GM12874 (cell line): ENCODE data around the gene GATM.

Experiments
- TF ChIP-seq, protein P1 (sequence below): IDR thresholded peaks from 2 replicates; pipeline ENCODE4 v1.5.1; 2011; ENCODE audit warnings: low read depth, mild to moderate bottlenecking, control low read depth, low read length, moderate library complexity; ENCODE audit not compliant: insufficient read depth

Gene GATM

GRCh38 chr15:45409596-45409995 lies 31.3 kb upstream of the GATM start:
- TF ChIP-seq, protein P1, sequence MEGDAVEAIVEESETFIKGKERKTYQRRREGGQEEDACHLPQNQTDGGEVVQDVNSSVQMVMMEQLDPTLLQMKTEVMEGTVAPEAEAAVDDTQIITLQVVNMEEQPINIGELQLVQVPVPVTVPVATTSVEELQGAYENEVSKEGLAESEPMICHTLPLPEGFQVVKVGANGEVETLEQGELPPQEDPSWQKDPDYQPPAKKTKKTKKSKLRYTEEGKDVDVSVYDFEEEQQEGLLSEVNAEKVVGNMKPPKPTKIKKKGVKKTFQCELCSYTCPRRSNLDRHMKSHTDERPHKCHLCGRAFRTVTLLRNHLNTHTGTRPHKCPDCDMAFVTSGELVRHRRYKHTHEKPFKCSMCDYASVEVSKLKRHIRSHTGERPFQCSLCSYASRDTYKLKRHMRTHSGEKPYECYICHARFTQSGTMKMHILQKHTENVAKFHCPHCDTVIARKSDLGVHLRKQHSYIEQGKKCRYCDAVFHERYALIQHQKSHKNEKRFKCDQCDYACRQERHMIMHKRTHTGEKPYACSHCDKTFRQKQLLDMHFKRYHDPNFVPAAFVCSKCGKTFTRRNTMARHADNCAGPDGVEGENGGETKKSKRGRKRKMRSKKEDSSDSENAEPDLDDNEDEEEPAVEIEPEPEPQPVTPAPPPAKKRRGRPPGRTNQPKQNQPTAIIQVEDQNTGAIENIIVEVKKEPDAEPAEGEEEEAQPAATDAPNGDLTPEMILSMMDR: no peak

DNA sequence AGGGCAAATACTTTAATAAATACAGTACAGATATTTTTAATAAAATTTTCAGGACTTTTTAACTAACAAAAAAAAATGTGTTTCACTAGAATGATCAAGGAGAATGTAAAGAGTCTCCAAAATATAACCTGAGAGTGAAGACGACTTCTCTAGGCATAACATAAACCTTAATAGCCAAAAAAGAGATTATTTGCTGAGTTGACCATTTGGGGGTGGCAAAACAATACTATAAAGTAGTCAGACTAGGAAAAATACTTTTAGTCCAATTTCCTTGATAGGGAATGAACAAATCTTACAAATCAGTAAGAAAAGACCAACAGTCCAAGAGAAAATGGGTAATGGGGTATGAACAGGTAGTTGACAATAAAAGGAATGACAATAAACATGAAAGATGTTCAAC lies 29.4 kb upstream of the GATM start:
- TF ChIP-seq, protein P1: no peak

DNA sequence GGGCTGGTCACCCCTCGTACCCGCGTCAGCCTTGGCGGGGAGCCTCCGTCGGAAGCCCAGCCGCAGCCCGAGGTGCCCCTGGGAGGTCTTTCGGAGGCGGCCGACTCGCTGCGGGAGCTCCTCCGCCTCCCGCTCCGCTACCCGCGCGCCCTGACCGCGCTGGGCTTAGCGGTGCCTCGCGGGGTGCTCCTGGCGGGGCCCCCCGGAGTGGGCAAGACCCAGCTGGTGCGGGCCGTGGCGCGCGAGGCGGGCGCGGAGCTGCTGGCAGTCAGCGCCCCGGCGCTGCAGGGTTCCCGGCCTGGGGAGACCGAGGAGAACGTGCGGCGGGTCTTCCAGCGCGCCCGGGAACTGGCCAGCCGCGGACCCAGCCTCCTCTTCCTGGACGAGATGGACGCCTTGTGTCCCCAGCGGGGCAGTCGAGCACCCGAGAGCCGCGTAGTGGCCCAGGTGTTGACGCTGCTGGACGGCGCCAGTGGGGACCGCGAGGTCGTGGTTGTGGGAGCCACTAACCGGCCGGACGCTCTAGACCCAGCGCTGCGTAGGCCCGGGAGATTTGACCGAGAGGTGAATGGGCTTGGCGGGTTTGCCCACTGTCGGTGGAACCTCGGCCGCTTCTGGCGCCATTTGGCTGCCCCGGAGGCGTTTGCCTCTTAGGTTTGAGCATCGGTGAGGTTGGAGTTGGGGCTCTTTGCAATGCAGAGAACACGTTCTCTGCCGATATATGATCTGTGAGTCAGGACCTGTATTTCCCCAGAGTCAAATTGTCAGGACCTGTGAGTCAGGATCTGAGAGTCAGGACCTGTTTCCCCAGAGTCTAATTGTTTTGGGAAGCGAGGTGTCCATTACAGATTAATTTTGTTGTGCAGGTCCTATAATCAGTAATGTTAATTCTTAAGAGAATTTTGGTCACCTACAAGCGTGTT lies 24.9 kb upstream of the GATM start:
- TF ChIP-seq, protein P1: no peak

DNA sequence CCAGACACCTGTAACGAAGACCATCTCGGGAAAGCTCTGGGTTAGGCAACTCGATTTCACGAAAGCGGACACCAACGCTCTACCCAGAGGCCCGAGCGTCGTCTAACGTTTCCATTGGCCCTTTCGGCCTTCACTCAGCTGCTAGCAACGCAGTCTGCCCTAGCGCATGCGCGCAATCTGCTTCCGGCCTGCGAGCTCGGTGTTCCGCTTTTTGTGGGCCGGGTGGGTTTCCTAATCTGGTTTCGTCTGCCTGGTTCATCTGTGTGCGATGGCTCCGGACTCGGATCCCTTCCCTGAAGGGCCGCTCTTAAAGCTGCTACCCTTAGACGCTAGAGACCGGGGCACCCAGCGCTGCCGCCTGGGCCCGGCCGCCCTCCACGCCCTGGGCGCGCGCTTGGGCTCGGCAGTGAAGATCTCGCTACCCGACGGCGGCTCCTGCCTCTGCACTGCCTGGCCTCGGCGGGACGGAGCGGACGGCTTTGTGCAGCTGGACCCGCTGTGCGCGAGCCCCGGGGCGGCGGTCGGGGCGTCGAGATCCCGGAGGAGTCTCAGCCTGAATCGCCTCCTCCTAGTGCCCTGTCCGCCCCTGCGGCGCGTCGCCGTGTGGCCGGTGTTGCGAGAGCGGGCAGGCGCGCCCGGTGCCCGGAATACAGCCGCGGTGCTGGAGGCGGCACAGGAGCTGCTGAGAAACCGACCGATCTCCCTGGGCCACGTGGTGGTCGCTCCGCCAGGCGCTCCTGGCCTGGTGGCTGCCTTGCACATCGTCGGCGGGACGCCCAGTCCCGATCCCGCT lies 24.0 kb upstream of the GATM start:
- TF ChIP-seq, protein P1: no peak

GRCh38 chr15:45401665-45402161 lies 23.4 kb upstream of the GATM start:
- TF ChIP-seq, protein P1: no peak

DNA sequence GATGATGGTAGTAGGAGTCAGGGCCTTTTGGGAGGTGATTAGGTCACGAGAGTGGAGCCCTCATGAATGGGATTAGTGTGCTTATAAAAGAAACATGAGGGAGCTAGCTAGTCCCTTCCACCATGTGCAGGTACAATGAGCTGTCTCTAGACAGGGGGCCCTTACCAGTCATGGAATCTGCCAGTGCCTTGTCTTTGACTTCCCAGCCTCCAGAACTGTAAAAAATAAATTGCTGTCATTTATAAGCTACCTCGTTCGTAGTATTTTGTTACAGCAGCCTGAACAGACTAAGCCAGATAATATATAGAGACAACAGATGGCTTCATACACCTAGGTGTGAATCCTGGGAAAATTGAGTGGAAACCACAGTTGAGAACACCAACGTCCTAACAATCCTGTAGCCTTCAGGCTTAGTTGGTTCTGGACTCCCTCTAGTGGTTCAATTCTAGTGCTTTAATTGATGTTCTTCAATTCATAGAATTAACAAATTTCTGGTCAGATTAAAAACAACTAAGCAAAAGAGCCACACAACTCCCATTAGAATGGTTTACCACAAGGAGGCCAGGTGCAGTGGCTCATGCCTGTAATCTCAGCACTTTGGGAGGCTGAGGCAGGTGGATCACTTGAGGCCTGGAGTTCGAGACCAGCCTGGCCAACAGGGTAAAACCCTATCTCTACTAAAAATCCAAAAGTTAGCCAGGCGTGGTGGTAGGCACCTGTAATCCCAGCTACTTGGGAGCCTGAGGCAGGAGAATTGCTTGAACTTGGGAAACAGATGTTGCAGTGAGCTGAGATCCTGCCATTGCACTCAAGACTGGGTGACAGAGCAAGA lies 21.3 kb upstream of the GATM start:
- TF ChIP-seq, protein P1: peak; percentile 55
